GM19328 (cell line): ENCODE measurements around the gene TNNT3.

Source experiments
- ATAC-seq: cut with Tn5 transposase; IDR thresholded peaks from one replicate; pipeline ENCODE4 v1.9.1; 2021; ENCODE audit warnings: mild to moderate bottlenecking, moderate library complexity; ENCODE audit not compliant: unreplicated experiment

The TNNT3 gene

GRCh38 chr11:1949302-1949701, 29.8 kb downstream of the TNNT3 start:
- ATAC-seq, result no peak

- ATAC-seq, result no peak
Measured at GRCh38 chr11:1949922-1950321, 30.4 kb downstream of the TNNT3 start.

GRCh38 chr11:1952806-1953482, 33.4 kb downstream of the TNNT3 start:
- no peak for ATAC-seq

- ATAC-seq, result no peak
Measured at GRCh38 chr11:1953489-1954266, 34.2 kb downstream of the TNNT3 start.

- ATAC-seq, result no peak
Measured at GRCh38 chr11:1958367-1958766, 38.9 kb downstream of the TNNT3 start.

GRCh38 chr11:1959786-1960185, 40.3 kb downstream of the TNNT3 start:
- no peak for ATAC-seq

GRCh38 chr11:1963864-1964263, 44.4 kb downstream of the TNNT3 start:
- ATAC-seq, result no peak

- ATAC-seq, result no peak
Measured at GRCh38 chr11:1964348-1964747, 44.8 kb downstream of the TNNT3 start.

- ATAC-seq, result no peak
Measured at GRCh38 chr11:1964955-1965354, 45.5 kb downstream of the TNNT3 start.

GRCh38 chr11:1966531-1966930, 47.0 kb downstream of the TNNT3 start:
- no peak for ATAC-seq

- no peak for ATAC-seq
Measured at GRCh38 chr11:1967641-1968225, 48.2 kb downstream of the TNNT3 start.

GRCh38 chr11:1968454-1969002, 49.0 kb downstream of the TNNT3 start:
- no peak for ATAC-seq

- no peak for ATAC-seq
Measured at GRCh38 chr11:1969035-1969434, 49.5 kb downstream of the TNNT3 start.

GRCh38 chr11:1969776-1970175, 50.3 kb downstream of the TNNT3 start:
- no peak for ATAC-seq

GRCh38 chr11:1970956-1971355, 51.5 kb downstream of the TNNT3 start:
- ATAC-seq, result no peak

- ATAC-seq, result no peak
Measured at GRCh38 chr11:1975185-1975584, 55.7 kb downstream of the TNNT3 start.

GRCh38 chr11:1978720-1979473, 59.4 kb downstream of the TNNT3 start:
- no peak for ATAC-seq

GRCh38 chr11:1979607-1980006, 60.1 kb downstream of the TNNT3 start:
- ATAC-seq, result no peak

GRCh38 chr11:1982873-1983600, 63.5 kb downstream of the TNNT3 start:
- no peak for ATAC-seq

- ATAC-seq, result no peak
Measured at GRCh38 chr11:1983601-1983961, 64.1 kb downstream of the TNNT3 start.

- ATAC-seq, result no peak
Measured at GRCh38 chr11:1987024-1987423, 67.5 kb downstream of the TNNT3 start.
